ENCODE results near the gene KRTAP12-4.
"Not testable (repeated sequence)": the region's sequence is repeated elsewhere in the genome, so short reads cannot be mapped to it uniquely, and the experiment has no call there.

Gene KRTAP12-4, protein sequence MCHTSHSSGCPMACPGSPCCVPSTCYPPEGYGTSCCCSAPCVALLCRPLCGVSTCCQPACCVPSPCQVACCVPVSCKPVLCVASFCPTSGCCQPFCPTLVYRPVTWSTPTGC

GRCh38 chr21:44654576-44655175 lies at the start of gene KRTAP12-4:
KRTAP12-4 (minus strand) TSS chr21:44654659; CDS start chr21:44654614, 45 bp downstream.
- DNase-seq, result no peak

DNA sequence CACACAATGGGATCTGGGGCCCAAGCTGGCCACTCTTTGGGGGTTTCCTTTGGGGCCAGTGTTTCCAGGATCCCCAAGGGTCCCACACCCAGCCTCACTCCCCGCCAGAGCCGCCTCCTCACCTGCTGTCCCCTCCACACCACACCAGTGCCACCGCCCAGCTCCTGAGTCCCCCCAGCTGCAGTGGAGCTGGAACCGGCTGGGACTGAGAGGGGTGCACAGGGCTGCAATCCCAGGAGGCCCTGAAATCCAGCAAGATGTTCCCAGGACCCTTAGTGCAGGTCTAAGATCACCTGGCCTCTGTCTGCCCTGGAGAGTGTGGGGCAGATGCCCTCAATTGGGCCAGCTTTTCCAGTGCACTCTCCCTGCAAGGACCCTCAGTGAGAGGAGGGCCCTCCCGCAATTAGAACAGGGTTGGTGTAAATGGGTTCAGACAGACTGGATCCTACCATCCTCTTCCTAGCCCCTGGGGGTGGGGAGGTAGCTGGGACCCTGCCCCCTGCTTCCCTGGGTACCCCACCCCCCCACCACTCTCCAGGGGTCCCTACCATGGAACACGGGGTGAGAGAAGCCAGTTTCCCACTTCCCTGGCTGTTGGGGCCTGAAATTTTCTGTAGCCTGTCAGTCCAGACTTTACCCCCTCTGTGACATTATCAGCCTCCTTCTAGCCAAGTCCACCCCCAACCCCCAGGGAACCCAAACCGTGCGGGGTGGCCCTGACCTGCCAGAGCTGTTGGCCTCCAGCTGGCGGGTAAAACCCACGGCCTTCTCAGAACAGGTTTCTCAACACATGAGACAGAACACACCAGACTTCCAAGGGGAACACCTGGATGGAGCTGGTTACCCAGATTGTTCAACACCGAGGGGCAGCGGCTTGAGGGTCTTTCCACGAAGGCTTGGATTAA lies 49.5 kb upstream of the KRTAP12-4 start:
- DNase-seq, result no peak

- DNase-seq, result no peak
These were observed 48.7 kb upstream of the KRTAP12-4 start for GRCh38 chr21:44702973-44703730.

GRCh38 chr21:44702111-44702972 lies 47.9 kb upstream of the KRTAP12-4 start:
- DNase-seq, result no peak

DNA sequence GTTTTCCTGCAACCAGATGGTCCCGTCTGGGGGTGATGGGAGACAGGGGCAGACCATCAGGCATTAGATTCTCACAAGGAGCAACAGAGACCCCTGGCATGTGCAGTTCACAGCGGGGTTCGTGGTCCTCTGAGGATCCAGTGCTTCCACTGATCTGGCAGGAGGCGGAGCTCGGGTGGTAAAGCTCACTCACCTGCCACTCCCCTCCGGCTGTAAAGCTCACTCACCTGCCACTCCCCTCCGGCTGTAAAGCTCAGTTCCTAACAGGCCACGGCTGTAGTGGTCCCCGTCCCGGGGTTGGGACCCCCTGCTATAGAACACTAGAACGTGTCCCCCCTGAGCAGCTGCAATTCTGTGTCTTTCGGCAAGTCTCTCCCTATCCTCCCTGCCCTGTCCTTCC lies 47.1 kb upstream of the KRTAP12-4 start:
- DNase-seq, result no peak

DNA sequence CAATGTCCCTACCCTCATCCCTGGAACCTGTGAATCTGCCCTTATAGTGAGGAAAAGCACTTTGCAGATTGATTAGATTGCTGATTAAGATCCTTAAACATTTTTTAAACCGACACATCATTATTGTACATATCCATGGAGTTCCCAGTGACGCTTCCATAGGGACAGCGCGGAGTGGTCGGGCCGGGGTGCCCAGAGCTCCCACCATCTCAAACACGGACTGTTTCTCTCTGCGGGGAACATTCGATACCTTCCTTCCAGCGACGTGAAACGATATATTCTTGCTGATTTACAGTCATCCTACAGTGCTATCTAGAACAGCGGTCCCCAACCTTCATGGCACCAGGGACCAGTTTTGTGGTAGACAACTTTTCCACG lies 46.6 kb upstream of the KRTAP12-4 start:
- no peak for DNase-seq

DNA sequence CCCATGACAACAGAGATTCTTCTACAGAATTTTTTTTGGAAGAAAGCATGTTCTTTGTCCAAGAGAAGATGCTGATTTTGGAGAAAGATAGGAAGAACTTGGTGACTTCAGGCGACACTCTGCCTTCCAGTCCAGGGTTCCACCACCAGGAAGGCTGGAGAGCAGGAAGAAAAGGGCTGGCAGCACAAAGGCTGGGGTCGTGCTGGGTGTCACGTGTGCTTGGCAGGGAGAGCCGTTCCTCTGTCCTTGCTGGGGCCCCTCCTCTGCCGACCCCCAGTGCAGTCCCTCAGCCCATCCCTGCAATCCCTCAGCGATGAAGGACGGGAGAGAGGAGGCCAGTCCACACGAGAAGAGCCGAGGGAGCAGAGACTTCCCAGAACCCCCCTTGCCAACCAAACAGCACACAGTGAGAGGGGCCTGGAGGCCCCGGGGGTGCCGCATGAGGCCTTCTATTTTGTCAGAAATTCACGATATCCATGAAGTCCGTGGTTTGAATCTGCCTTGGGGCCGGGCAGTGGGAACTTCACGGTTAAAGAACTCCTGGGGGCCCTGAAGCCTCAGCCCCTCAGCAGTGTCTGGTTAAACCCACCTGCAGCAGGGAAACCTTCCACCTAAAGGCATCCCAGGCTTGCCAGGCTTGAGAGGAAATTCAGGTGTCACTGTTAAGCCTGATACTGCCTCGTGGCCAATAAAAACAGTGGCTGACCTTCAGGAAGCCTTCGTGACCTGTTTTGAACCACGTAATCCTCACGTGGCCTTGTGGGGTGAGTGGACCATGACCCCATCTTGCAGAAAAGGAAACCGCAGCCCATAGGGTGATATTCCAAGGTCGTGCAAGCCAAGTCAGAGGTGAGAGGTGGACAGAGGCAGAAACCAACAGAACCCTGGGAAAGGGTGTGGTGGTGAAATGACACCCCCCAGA lies 45.9 kb upstream of the KRTAP12-4 start:
- no peak for DNase-seq

- DNase-seq, result no peak
These were observed 45.1 kb upstream of the KRTAP12-4 start for GRCh38 chr21:44699502-44700001.

GRCh38 chr21:44697811-44698734 lies 43.6 kb upstream of the KRTAP12-4 start:
- DNase-seq, result no peak

GRCh38 chr21:44697172-44697810 lies 42.8 kb upstream of the KRTAP12-4 start, which contains the start of gene KRTAP10-12:
KRTAP10-12 (plus strand) TSS chr21:44697172; CDS start chr21:44697202, 30 bp downstream.
- DNase-seq, result not testable (repeated sequence)

DNA sequence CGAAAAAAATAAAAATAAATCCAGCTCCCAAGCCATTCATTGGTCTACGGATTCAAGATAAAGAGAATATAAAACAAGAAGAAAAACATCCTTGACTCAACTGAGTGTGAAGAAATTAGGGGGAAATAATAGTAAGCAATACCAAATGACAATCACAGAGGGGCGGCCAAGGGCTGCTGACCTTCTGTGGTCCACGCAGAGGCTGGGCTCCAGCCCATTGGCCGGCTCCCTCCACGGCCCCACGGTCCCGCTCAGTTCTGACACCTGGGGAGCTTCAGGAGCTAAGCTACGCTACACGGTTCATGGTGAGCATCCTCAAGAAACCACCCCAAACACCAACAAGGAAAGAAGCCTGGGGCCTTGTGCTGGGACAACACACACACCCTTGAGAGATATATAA lies 42.1 kb upstream of the KRTAP12-4 start:
- DNase-seq, result no peak

DNA sequence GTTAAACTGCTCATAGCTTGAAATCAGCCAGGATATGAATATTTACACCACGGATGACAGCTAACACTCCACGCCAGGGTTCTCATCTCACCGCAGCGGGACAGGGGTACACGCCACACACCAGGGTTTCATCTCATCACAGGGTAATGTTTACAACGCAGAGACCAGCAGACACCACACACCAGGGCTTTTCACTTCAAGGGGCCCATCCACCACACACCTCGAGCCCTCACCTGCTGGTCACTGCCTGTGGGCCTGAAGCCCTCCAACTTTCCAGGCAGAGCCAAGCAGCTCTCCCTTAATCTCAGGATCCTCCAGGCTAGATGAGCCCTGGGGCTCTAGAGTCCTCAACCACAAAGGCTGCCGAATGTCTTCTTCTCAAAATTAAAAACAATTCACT lies 41.2 kb upstream of the KRTAP12-4 start:
- DNase-seq, result no peak

DNA sequence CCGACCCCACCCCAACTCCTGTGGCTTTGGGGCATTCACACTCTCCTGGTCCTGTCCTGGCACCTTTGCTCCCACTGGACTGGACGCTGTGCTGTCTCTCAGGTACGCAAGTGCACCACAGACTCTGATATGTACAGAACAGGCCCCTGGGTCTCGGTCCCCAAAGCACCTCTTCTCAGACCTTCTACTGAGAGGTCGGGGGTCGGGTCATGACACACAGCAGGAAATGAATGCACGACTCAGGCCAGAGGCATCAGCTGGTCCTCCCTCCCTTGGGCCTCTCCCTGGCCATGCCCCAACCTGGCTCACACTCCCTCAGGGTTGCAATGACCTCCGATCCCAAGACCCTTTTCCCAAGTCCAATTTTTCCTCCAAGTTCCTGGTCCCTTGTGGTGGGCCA lies 40.7 kb upstream of the KRTAP12-4 start:
- DNase-seq, result no peak

- DNase-seq, result no peak
These were observed 40.3 kb upstream of the KRTAP12-4 start for GRCh38 chr21:44694776-44695175.

- no peak for DNase-seq
These were observed 38.5 kb upstream of the KRTAP12-4 start for GRCh38 chr21:44692798-44693512.

GRCh38 chr21:44691686-44692085 lies 37.2 kb upstream of the KRTAP12-4 start:
- no peak for DNase-seq

DNA sequence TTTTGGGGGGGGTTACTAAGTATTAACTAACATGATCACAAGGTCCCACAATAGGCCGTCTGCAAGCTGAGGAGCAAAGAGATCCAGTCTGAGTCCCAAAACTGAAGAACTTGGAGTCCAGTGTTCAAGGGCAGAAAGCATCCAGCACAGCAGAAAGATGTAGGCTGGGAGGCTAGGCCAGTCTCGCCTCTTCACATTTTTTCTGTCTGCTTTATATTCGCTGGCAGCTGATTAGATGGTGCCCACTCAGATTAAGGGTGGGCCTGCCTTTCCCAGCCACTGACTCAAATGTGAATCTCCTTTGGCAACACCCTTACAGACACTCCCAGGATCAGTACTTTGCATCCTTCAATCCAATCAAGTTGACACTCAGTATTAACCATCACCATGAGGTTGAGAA lies 35.3 kb upstream of the KRTAP12-4 start:
- not testable (repeated sequence) for DNase-seq

GRCh38 chr21:44687671-44688070 lies 33.2 kb upstream of the KRTAP12-4 start:
- DNase-seq, result no peak
